NCI-H1105 (cell line): ENCODE measurements around the gene NFATC2.
"Not testable (repeated sequence)": the region's sequence is repeated elsewhere in the genome, so short reads cannot be mapped to it uniquely, and the experiment has no call there.

Experiments used
- DNase-seq: peaks from one replicate; lab custom pipeline; 2025; lab: John Stamatoyannopoulos, UW

NFATC2 gene

GRCh38 chr20:51494241-51495110 lies 48.0 kb downstream of the NFATC2 start:
- no peak for DNase-seq

GRCh38 chr20:51493346-51493791 lies 49.1 kb downstream of the NFATC2 start:
- DNase-seq = no peak

- DNase-seq = no peak
Measured at GRCh38 chr20:51492167-51493092, 50.1 kb downstream of the NFATC2 start.

- no peak for DNase-seq
Measured at GRCh38 chr20:51491393-51491792, 51.1 kb downstream of the NFATC2 start.

- DNase-seq = no peak
Measured at GRCh38 chr20:51490635-51491034, 51.9 kb downstream of the NFATC2 start.

GRCh38 chr20:51489611-51490010 lies 52.9 kb downstream of the NFATC2 start:
- no peak for DNase-seq

- DNase-seq = no peak
Measured at GRCh38 chr20:51488331-51488730, 54.2 kb downstream of the NFATC2 start.

GRCh38 chr20:51487565-51488268 lies 54.8 kb downstream of the NFATC2 start:
- DNase-seq = no peak

GRCh38 chr20:51487076-51487475 lies 55.4 kb downstream of the NFATC2 start:
- DNase-seq = no peak

- no peak for DNase-seq
Measured at GRCh38 chr20:51486197-51487005, 56.1 kb downstream of the NFATC2 start.

- no peak for DNase-seq
Measured at GRCh38 chr20:51484831-51485230, 57.7 kb downstream of the NFATC2 start.

GRCh38 chr20:51484141-51484815 lies 58.2 kb downstream of the NFATC2 start:
- no peak for DNase-seq

- no peak for DNase-seq
Measured at GRCh38 chr20:51482836-51483473, 59.6 kb downstream of the NFATC2 start.

- no peak for DNase-seq
Measured at GRCh38 chr20:51481341-51481914, 61.1 kb downstream of the NFATC2 start.

GRCh38 chr20:51480507-51481270 lies 61.8 kb downstream of the NFATC2 start:
- no peak for DNase-seq

- DNase-seq = not testable (repeated sequence)
Measured at GRCh38 chr20:51476106-51476505, 66.4 kb downstream of the NFATC2 start.

GRCh38 chr20:51473771-51474170 lies 68.7 kb downstream of the NFATC2 start:
- no peak for DNase-seq

GRCh38 chr20:51473256-51473655 lies 69.3 kb downstream of the NFATC2 start:
- no peak for DNase-seq

- no peak for DNase-seq
Measured at GRCh38 chr20:51470907-51471411, 71.6 kb downstream of the NFATC2 start.
